ENCODE results near the gene WSCD2.

Gene WSCD2

GRCh38 chr12:108147279-108147678, 18.2 kb downstream of the WSCD2 start:
- TF ChIP-seq CTCF (conservative IDR thresholded peaks at IDR 0.05) = no peak
- TF ChIP-seq ZFX (IDR thresholded peaks at IDR 0.05) = no peak

GRCh38 chr12:108148521-108149074, 19.5 kb downstream of the WSCD2 start:
- TF ChIP-seq CTCF (conservative IDR thresholded peaks at IDR 0.05) (no peak), ZFX (IDR thresholded peaks at IDR 0.05) (no peak)
- H3K27ac ChIP-seq = no peak overlapping the region

More at GRCh38 chr12:108147279-108147678, 18.2 kb downstream of the WSCD2 start:
- no peak overlapping the region for H3K27ac ChIP-seq

GRCh38 chr12:108150436-108150835, 21.3 kb downstream of the WSCD2 start:
- H3K27ac ChIP-seq = no peak overlapping the region
- no peak for TF ChIP-seq CTCF (conservative IDR thresholded peaks at IDR 0.05)
- TF ChIP-seq ZFX (IDR thresholded peaks at IDR 0.05) = no peak

GRCh38 chr12:108151533-108152169, 22.6 kb downstream of the WSCD2 start:
- no peak overlapping the region for H3K27ac ChIP-seq
- TF ChIP-seq CTCF (conservative IDR thresholded peaks at IDR 0.05) (no peak), ZFX (IDR thresholded peaks at IDR 0.05) (no peak)

GRCh38 chr12:108152170-108152538, 23.1 kb downstream of the WSCD2 start:
- no peak overlapping the region for H3K27ac ChIP-seq
- TF ChIP-seq CTCF (conservative IDR thresholded peaks at IDR 0.05) = no peak
- TF ChIP-seq ZFX (IDR thresholded peaks at IDR 0.05) = no peak

GRCh38 chr12:108156717-108157116, 27.6 kb downstream of the WSCD2 start:
- TF ChIP-seq ZFX (IDR thresholded peaks at IDR 0.05) (no peak), CTCF (conservative IDR thresholded peaks at IDR 0.05) (no peak)
- no peak overlapping the region for H3K27ac ChIP-seq

- no peak overlapping the region for H3K27ac ChIP-seq
- no peak for TF ChIP-seq CTCF (conservative IDR thresholded peaks at IDR 0.05)
- TF ChIP-seq ZFX (IDR thresholded peaks at IDR 0.05) = no peak
Observed at GRCh38 chr12:108157870-108158459, 28.9 kb downstream of the WSCD2 start.

Measured in C4-2B (cell line).